Measurements from ENCODE around the gene CKAP4.

The CKAP4 gene

GRCh38 chr12:106194351-106194750 lies 53.5 kb downstream of the CKAP4 start:
- no peak for DNase-seq

GRCh38 chr12:106193394-106194215 lies 54.2 kb downstream of the CKAP4 start:
- no peak for DNase-seq

- DNase-seq = no peak
Measured at GRCh38 chr12:106192659-106193393, 55.0 kb downstream of the CKAP4 start.

GRCh38 chr12:106190581-106190980 lies 57.2 kb downstream of the CKAP4 start:
- no peak for DNase-seq

- no peak for DNase-seq
Measured at GRCh38 chr12:106189341-106189740, 58.5 kb downstream of the CKAP4 start.

GRCh38 chr12:106188256-106188655 lies 59.6 kb downstream of the CKAP4 start:
- DNase-seq = no peak

Data from NCI-H1930 (cell line).